Dendritic cell treated with granulocyte-macrophage colony-stimulating factor and Interleukin-4, amounts not matched to agents 40 ng/mL and 50 ng/mL, for 4 days (primary cell): ENCODE measurements around the gene RILPL2.
"Not testable (repeated sequence)": the region's sequence is repeated elsewhere in the genome, so short reads cannot be mapped to it uniquely, and the experiment has no call there.

Experiments
- H3K27ac Mint-ChIP-seq: one replicate; pipeline ENCODE4 v1.8.0; 2022; ENCODE audit warnings: mild to moderate bottlenecking, mixed read lengths
- H3K27me3 Mint-ChIP-seq: one replicate; pipeline ENCODE4 v1.8.0; 2022; ENCODE audit warnings: mild to moderate bottlenecking, mixed read lengths
- H3K36me3 Mint-ChIP-seq: one replicate; pipeline ENCODE4 v1.8.0; 2022; ENCODE audit warnings: low read depth, mixed read lengths
- H3K4me1 Mint-ChIP-seq: one replicate; pipeline ENCODE4 v1.8.0; 2022; ENCODE audit warnings: low read depth, mixed read lengths
- H3K4me3 Mint-ChIP-seq: one replicate; pipeline ENCODE4 v1.8.0; 2022; ENCODE audit warnings: mild to moderate bottlenecking, moderate library complexity, mixed read lengths
- H3K9me3 Mint-ChIP-seq: one replicate; pipeline ENCODE4 v1.8.0; 2022; ENCODE audit warnings: mixed read lengths
- intact Hi-C: fragments of 100-400 bp; cut with micrococcal nuclease; formaldehyde crosslinking; loops from one replicate; pipeline ENCODE4 v1.15.0; 2022

RILPL2 gene

DNA sequence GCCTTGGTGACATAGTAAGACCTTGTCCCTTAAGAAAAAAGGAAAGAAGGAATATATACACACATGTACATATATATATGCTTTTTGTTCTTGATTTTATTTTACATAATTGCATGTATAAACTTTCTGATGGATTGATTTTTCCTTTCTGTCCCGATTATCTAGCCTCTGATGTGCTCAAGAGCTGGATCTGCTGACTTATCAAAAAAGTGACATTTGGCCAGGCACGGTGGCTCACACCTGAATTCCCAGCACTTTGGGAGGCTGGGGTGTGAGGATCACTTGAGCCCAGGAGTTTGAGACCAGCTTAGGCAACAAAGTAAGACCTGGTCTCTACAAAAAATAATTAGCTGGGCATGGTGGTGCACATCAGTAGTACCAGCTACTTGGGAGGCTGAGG lies 33.5 kb upstream of the RILPL2 start:
- Mint-ChIP-seq H3K27ac (no peak overlapping the region), H3K9me3 (no peaks in the 10 kb centered on the region), H3K27me3 (no peaks in the 10 kb centered on the region), H3K4me1 (peaks cover 6% of the 10 kb centered on the region), H3K4me3 (no peak overlapping the region), H3K36me3 (peaks cover 76% of the 10 kb centered on the region)
- intact Hi-C loops: no loop called here

DNA sequence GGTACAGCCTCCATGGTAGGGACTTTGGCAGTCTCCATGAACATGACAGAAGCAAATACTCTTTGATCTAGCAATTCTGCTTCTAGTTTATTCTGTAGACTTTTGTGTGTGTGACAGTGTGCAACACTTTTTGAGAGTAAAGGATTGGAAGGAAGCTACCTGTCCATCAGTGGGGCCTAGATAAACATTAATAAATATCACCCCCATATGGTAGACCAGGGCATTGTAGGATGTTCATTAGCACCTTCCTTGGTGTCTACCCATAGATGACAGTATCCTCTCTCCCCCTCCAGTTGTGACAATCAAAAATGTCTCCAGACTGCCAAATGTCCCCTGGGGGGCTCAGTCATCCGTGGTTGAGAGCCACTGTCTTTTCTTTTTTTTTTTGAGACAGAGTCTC lies 32.3 kb upstream of the RILPL2 start:
- Mint-ChIP-seq H3K36me3 (peaks cover 78% of the 10 kb centered on the region), H3K4me1 (peaks cover 6% of the 10 kb centered on the region), H3K4me3 (no peak overlapping the region), H3K9me3 (no peaks in the 10 kb centered on the region), H3K27me3 (no peaks in the 10 kb centered on the region), H3K27ac (no peak overlapping the region)
- intact Hi-C loops: no loop called here

GRCh38 chr12:123465084-123465483 lies 28.6 kb upstream of the RILPL2 start:
- Mint-ChIP-seq H3K36me3 (peaks cover 75% of the 10 kb centered on the region), H3K27ac (no peak overlapping the region), H3K4me1 (peaks cover 13% of the 10 kb centered on the region), H3K27me3 (no peaks in the 10 kb centered on the region), H3K9me3 (no peaks in the 10 kb centered on the region), H3K4me3 (no peak overlapping the region)
- intact Hi-C loops: no loop called here

- H3K27ac Mint-ChIP-seq, H3K4me3 Mint-ChIP-seq, H3K9me3 Mint-ChIP-seq, H3K27me3 Mint-ChIP-seq: not testable (repeated sequence)
- intact Hi-C loops: loop anchor here (5.0 kb wide), 1 partner anchor 36 kb away; no protein-coding TSS in a partner anchor
- Mint-ChIP-seq H3K4me1 (peaks cover 22% of the 10 kb centered on the region), H3K36me3 (peaks cover 84% of the 10 kb centered on the region)
Measured at GRCh38 chr12:123463174-123463573, 26.7 kb upstream of the RILPL2 start.

- intact Hi-C loops: no loop called here
- Mint-ChIP-seq H3K9me3 (no peaks in the 10 kb centered on the region), H3K4me1 (peaks cover 17% of the 10 kb centered on the region), H3K4me3 (peak within 1 kb of the TSS; percentile 96), H3K27ac (peak within 1 kb of the TSS; percentile 100), H3K36me3 (peaks cover 39% of the 10 kb centered on the region), H3K27me3 (no peaks in the 10 kb centered on the region)
Measured at GRCh38 chr12:123457980-123458779, 21.7 kb upstream of the RILPL2 start, which contains the start of gene SNRNP35. TSS of gene SNRNP35 (plus strand) at chr12:123458139. CDS start at chr12:123465541, 7,402 bp downstream.

- Mint-ChIP-seq H3K36me3 (peaks cover 10% of the 10 kb centered on the region), H3K9me3 (no peaks in the 10 kb centered on the region), H3K27ac (no peak overlapping the region), H3K27me3 (no peaks in the 10 kb centered on the region), H3K4me3 (no peak overlapping the region), H3K4me1 (peaks cover 15% of the 10 kb centered on the region)
- intact Hi-C loops: no loop called here
Measured at GRCh38 chr12:123453165-123453564, 16.7 kb upstream of the RILPL2 start.

DNA sequence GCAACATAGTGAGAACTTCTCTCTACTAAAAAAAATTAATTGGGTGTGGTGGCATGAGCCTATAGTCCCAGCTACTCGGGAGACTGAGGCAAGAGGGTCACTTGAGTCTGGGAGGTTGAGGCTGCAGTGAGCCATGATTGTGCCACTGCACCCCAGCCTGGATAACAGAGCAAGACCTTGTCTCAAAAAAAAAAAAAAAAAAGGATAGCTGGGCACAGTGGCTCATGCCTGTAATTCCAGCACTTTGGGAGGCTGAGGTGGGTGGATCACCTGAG lies 15.7 kb upstream of the RILPL2 start:
- H3K27ac Mint-ChIP-seq, intact Hi-C loops, H3K36me3 Mint-ChIP-seq, H3K4me3 Mint-ChIP-seq, H3K27me3 Mint-ChIP-seq, H3K9me3 Mint-ChIP-seq: not testable (repeated sequence)
- peaks cover 19% of the 10 kb centered on the region for H3K4me1 Mint-ChIP-seq

DNA sequence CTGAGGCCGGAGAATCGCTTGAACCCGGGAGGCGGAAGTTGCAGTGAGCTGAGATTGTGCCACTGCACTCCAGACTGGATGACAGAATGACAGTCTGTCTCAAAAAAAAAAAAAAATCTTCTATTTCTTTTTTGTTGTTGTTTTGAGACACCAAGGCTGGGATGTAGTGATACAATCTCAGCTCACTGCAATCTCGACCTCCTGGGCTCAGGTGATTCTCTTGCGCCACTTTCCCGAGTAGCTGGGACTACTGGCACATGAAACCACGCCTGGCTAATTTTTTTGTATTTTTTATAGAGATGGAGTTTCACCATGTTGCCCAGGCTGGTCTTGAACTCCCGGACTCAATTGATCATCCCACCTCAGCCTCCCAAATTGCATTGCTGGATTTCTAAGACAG lies 14.2 kb upstream of the RILPL2 start:
- intact Hi-C loops: no loop called here
- Mint-ChIP-seq H3K9me3 (no peaks in the 10 kb centered on the region), H3K4me3 (no peak overlapping the region), H3K4me1 (peaks cover 26% of the 10 kb centered on the region), H3K36me3 (peaks cover 5% of the 10 kb centered on the region), H3K27ac (peak overlapping the region; percentile 98), H3K27me3 (no peaks in the 10 kb centered on the region)

- no peak overlapping the region for H3K4me3 Mint-ChIP-seq
- H3K27me3 Mint-ChIP-seq: no peaks in the 10 kb centered on the region
- no peaks in the 10 kb centered on the region for H3K9me3 Mint-ChIP-seq
- peak overlapping the region; percentile 98 for H3K27ac Mint-ChIP-seq
- intact Hi-C loops: no loop called here
- peaks cover 32% of the 10 kb centered on the region for H3K4me1 Mint-ChIP-seq
- peaks cover 5% of the 10 kb centered on the region for H3K36me3 Mint-ChIP-seq
Measured at GRCh38 chr12:123449856-123450255, 13.4 kb upstream of the RILPL2 start.

- H3K4me3 Mint-ChIP-seq: no peak overlapping the region
- H3K27me3 Mint-ChIP-seq: no peaks in the 10 kb centered on the region
- peaks cover 5% of the 10 kb centered on the region for H3K36me3 Mint-ChIP-seq
- peak overlapping the region; percentile 98 for H3K27ac Mint-ChIP-seq
- intact Hi-C loops: no loop called here
- no peaks in the 10 kb centered on the region for H3K9me3 Mint-ChIP-seq
- peaks cover 36% of the 10 kb centered on the region for H3K4me1 Mint-ChIP-seq
Measured at GRCh38 chr12:123449249-123449733, 12.8 kb upstream of the RILPL2 start.

GRCh38 chr12:123446333-123446713 lies 9.8 kb upstream of the RILPL2 start:
- no peak overlapping the region for H3K4me3 Mint-ChIP-seq
- H3K9me3 Mint-ChIP-seq: no peaks in the 10 kb centered on the region
- H3K36me3 Mint-ChIP-seq: peaks cover 5% of the 10 kb centered on the region
- intact Hi-C loops: no loop called here
- peak overlapping the region; percentile 79 for H3K27ac Mint-ChIP-seq
- H3K27me3 Mint-ChIP-seq: no peaks in the 10 kb centered on the region
- peaks cover 57% of the 10 kb centered on the region for H3K4me1 Mint-ChIP-seq

DNA sequence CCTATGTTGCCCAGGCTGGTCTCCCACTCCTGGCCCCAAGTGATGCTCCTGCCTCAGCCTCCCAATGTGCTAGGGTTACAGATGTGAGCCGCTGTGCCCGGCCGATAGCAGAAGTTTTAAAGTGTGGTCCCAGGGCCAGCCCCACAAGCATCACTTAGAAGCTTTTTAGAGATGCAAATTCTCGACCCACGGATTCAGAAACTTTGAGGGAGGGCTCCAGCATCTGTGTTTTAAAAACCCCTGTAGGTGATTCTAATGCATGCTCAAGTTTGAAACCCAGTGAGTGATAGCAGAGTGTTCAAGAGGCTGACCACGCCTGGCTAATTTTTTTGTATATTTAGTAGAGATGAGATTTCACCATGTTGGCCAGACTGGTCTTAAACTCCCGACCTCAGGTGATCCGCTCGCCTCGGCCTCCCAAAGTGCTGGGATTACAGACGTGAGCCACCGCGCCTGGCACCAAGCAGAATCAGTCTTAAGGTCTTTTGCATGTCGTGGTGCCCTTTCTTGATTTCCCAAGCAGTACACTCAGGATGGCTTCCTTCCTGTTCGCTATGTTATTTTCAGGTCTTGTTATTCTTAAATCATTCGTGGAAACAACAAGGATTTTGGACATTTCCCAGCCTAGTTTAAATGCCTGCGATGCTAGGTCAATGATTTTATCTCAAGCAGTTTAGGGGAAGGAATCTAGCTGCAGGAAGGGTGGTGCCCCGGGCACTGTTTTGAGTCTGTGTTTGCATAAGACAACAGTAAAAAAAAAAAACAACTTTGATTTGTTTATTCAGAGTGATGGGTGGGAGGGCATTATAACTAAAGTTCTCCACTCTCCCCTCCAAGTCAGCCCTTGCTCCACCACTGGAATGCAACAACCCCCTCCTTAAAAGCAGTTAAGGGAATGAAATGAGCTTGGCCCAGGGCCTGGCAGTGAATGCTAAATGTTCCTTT lies 9.2 kb upstream of the RILPL2 start:
- Mint-ChIP-seq H3K4me1 (peaks cover 57% of the 10 kb centered on the region), H3K4me3 (peak overlapping the region; percentile 2), H3K27ac (peak overlapping the region; percentile 79), H3K36me3 (peaks cover 5% of the 10 kb centered on the region), H3K9me3 (no peaks in the 10 kb centered on the region), H3K27me3 (no peaks in the 10 kb centered on the region)
- intact Hi-C loops: no loop called here

DNA sequence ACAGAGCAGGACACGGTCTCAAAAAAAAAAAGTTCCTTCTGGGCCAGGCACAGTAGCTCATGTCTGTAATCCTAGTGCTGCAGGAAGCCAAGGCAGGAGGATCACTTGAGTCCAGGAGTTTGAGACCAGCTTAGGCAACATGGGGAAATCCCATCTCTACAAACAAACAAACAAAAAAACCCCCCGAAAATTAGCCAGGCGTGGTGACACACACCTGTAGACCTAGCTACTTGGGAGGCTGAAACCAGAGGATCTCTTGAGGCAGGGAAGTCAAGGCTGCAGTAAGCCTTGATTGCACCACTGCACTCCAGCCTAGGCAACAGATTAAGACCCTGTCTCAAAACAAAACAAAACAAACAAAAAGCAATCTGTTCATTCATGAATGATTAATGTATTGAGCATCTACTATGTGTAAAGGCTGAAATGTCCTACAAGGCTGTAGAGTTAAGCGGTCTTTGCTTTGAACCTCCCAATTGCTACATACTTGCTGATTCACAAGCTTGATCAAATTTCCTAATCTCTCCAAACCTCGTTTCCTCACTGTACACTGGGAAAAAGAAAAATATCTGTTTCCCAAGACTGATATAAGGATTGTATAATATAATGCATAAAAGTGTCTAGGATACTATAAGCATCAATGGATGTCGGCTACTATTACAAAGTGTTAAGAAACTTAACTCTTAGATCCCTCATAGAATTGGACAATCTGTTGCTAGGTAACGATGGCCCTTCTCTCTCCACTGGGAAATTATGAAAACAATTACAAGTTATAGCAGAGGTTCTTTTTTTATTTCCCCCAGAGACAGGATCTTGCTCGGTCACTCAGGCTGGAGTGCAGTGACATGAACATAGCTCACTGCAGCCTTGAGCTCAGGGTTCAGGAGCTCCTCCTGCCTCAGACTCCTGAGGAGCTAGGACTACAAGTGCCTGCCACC lies 7.9 kb upstream of the RILPL2 start:
- H3K4me3 Mint-ChIP-seq: no peak overlapping the region
- H3K9me3 Mint-ChIP-seq: no peaks in the 10 kb centered on the region
- peaks cover 5% of the 10 kb centered on the region for H3K36me3 Mint-ChIP-seq
- intact Hi-C loops: no loop called here
- peaks cover 52% of the 10 kb centered on the region for H3K4me1 Mint-ChIP-seq
- no peaks in the 10 kb centered on the region for H3K27me3 Mint-ChIP-seq
- H3K27ac Mint-ChIP-seq: no peak overlapping the region
